HG03457 (cell line): Measurements from ENCODE around the gene NUDT7.

Experiments
- ATAC-seq: cut with Tn5 transposase; IDR thresholded peaks from one replicate; pipeline ENCODE4 v1.9.1; 2021; ENCODE audit warnings: moderate number of reproducible peaks; ENCODE audit not compliant: unreplicated experiment

Gene NUDT7

GRCh38 chr16:77775911-77776909 lies 53.9 kb downstream of the NUDT7 start:
- no peak for ATAC-seq

GRCh38 chr16:77777745-77778144 lies 55.4 kb downstream of the NUDT7 start:
- ATAC-seq: no peak

DNA sequence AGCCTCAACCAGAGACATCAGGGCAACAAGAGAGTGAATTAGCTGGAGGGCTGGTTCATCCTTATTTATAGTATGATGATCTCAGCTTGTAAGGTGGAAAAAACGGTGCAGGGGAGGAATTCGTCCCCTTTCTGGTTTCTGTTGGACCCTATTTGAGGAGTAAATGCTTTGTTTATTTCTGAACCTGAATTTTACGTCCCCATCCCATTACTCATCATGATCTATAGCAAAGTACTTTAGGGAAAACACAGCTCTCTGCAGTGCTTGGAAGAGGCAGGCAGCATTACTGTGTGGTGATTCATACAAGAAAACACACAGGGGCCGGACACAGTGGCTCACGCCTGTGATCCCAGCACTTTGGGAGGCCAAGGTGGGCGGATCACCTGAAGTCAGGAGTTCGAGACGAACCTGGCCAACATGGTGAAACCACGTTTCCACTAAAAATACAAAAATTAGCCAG lies 58.1 kb downstream of the NUDT7 start:
- ATAC-seq: no peak

- no peak for ATAC-seq
Measured at GRCh38 chr16:77781091-77781490, 58.8 kb downstream of the NUDT7 start.

DNA sequence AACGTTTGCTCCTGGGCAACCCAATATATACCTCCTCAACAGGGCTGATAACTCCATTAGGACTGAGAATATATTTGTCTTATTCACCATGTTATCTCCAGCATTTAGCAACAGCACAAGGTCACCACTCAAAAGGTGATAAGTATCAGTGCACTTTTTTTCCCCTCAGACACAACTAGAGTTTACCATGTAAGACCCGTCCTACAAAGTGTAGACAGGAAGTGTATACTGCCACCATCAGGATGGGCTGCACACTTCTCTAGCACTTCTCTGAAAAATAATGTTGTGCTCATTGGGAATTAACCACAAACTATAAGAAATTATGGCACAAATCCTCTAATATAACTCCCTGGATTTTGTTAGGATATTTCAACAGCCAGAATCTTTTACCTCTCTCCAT lies 60.4 kb downstream of the NUDT7 start:
- ATAC-seq: no peak

GRCh38 chr16:77784441-77785372 lies 62.4 kb downstream of the NUDT7 start:
- no peak for ATAC-seq

- ATAC-seq: no peak
Measured at GRCh38 chr16:77785373-77785764, 63.1 kb downstream of the NUDT7 start.

DNA sequence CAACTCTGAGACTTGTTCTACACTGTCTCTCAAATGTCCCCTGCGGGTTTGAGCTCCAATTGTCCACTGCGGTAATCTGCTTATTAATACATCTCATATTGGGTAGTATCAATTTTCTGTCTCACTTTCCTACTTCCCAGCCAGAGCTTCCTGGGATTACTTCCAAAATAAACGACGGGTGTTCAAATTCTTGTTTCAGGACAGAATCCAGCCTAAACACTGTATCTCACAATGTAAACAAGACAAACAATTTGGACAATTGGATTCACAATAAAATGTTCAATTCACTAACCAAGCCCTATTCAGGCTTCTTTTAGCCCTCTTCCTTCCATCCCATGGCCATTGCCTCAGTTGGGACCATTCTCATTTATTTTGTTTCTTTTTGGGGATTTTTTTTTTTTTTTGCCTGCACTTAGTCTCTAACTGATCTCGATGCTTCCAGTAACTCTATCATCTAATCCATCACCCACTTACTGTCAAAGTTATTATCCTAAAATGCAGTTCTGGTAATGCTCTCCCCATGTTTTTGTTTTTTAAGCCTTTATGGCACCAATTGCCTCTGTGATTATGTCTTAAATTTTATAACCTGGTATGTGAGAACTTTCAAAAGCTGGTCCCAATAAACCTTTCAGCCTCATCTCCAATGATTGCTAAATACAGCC lies 64.0 kb downstream of the NUDT7 start:
- no peak for ATAC-seq

- ATAC-seq: no peak
Measured at GRCh38 chr16:77787452-77787851, 65.1 kb downstream of the NUDT7 start.

- ATAC-seq: no peak
Measured at GRCh38 chr16:77788181-77789084, 66.1 kb downstream of the NUDT7 start, which contains the start of gene VAT1L. VAT1L (plus strand) TSS chr16:77788564; CDS start chr16:77788683, 119 bp downstream.

DNA sequence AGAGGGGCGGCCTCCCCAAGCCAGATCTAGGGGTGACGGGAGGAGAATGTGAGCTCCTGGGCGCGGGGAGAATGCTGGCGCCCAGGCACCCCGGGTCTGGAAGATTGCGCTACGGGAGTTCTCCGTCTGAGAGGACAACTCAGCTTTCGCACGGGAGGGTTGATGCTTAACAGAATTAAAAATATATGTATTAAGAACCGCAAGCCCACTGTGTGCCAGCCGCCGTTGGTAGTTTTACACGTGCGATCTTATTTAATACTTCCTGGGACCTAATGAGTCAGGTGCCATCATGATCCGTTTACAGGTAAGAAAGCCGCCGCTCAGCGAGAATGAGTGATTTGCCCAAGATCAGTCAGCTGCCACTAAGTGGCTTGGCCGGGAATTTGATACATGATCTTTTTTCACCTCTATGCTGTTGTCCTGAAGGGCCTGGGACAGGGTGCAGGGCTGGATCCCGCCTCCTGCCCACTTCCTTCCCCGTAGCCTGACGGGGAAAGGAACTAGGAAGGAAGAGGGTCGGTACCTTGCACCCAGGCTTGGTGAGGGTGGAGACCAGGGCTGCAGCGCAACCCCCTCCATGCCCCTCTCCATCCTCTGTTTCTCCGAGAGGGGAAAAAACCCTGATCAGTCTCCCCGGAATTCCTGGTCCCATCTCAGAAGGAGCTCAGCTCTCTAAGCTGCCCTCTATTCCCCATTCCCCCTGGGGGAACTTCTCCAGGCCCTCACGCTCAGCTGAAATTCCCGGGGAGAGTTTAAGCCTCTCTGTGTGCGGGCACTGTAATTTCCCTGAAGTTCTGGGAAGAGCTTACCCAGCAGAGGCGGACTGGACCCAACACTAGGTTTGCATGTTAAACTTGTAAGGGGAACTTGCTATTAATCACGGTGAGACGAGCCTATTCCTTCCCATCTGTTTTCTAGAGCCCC lies 67.0 kb downstream of the NUDT7 start:
- ATAC-seq: no peak

DNA sequence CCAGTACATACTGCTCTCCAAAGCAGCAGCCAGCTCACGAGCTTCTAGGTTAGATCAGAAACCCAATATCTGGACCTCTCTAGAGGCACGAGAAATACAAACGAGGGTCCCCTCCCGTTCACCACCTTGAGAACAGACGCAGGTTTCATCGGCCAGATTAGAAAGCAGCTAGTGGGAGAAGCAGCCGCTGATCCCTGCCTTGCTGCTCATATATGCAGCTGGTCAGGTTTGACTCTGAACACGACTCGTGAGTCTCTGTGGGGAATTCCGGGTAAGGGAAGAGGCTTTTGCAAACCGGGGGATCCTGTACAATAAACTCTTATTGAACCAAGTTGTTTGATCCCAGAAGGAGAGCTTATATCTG lies 67.7 kb downstream of the NUDT7 start:
- no peak for ATAC-seq

DNA sequence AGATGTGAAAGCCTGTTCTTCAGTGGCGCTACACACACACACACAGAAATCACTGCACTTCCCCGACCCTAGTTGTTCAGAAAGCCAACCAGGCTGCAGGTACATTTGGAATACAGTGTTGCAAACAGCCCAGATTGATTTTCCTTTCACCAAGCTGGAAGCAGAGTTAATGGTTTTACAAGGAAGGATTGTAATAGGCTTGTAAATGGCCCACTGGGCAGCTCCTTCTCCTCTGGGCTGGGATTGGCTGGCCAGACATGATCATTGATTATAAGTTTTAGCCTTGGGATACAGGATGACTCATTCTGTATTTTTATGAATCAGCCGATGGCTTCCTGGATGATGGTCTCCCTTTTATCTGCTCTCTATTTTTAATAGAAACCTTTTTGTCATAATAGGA lies 68.6 kb downstream of the NUDT7 start:
- ATAC-seq: no peak
